CD1c-positive myeloid dendritic cell (primary cell): ENCODE data around the gene SLC19A2.
A peak's percentile ranks its signal among the peaks of the same experiment; 100 is the strongest.
"Not testable (repeated sequence)": the region's sequence is repeated elsewhere in the genome, so short reads cannot be mapped to it uniquely, and the experiment has no call there.

ENCODE experiments used
- DNase-seq: peaks from one replicate; pipeline ENCODE4 v3.0.0-alpha.2; 2016; ENCODE audit errors: extremely low spot score

SLC19A2 gene, protein sequence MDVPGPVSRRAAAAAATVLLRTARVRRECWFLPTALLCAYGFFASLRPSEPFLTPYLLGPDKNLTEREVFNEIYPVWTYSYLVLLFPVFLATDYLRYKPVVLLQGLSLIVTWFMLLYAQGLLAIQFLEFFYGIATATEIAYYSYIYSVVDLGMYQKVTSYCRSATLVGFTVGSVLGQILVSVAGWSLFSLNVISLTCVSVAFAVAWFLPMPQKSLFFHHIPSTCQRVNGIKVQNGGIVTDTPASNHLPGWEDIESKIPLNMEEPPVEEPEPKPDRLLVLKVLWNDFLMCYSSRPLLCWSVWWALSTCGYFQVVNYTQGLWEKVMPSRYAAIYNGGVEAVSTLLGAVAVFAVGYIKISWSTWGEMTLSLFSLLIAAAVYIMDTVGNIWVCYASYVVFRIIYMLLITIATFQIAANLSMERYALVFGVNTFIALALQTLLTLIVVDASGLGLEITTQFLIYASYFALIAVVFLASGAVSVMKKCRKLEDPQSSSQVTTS

DNA sequence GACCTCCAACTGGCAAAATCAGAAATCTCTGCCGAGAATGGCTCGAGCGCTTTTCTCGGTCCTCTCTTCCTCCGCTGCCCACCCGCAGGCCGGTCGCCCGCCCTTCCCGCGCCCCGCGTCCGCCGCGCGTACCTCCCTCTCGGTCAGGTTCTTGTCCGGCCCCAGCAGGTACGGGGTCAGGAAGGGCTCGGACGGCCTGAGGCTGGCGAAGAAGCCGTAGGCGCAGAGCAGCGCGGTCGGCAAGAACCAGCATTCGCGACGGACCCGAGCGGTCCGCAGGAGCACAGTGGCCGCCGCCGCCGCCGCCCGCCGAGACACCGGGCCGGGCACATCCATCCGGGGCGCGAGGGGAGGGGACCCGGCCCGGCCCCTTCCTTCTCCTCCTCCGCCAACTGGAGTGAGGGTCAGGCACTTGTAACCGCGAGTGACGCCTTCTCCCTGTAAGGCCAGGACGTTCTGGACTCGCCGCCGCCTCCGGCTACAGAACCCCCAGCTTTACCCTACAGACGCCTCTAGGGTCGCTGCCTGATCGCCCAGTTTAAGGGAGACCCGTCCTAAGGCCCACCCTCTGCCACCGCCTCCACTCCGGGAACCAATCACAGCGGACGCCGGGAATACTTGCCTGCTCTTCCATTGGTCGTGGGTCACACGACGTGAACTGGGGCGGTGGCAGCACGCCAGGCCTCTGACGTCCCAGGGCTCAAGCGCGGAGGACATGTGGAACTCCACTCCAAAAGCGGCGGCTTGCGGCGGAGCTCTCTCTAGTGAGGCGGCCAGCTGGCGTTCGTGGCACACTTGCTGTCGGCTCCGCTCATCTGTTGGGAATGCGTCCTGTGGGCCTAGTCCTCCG lies at the start of gene SLC19A2:
SLC19A2 (minus strand) TSS at position 514 of the 850 bp plus-strand sequence; CDS start at position 336, 178 bp downstream.
- DNase-seq, result peak; percentile 99

DNA sequence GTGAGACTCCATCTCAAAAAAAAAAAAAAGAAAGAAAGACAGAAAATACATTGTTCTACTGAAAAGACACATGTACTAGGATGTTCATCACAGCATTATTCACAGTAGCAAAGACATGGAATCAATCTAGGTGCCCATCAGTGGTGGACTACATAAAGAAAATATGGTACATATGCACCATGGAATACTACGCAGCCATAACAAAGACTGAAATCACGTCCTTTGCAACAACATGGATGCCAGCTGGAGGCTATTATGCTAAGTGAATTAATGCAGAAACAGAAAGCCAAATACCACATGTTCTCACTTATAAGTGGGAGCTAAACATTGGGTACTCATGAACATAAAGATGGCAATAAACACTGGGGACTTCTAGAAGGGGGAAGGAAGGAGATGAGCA lies 48.9 kb upstream of the SLC19A2 start:
- no peak for DNase-seq

DNA sequence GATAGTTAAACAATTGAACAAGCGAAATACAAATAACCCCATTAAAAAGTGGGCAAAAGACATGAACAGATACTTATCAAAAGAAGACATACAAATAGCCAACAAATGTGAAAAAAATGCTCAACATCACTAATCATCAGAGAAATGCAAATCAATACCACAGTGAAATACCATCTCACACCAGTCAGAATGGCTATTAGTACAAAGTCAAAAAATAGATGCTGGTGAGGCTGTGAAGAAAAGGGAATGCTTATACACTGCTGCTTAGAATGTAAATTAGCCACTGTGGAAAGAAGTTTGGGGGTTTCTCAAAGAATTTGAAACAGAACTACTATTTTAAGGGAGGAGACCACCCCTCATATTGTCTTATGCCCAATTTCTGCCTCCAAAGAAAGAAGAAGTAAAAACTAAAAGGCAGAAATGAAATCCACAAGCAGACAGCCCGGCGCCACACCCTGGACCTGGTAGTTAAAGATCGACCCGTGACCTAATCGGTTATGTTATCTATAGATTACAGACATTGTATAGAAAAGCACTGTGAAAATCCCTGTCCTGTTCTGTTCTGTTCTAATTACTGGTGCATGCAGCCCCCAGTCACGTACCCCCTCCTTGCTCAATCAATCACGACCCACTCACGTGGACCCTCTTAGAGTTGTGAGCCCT lies 47.9 kb upstream of the SLC19A2 start:
- not testable (repeated sequence) for DNase-seq

DNA sequence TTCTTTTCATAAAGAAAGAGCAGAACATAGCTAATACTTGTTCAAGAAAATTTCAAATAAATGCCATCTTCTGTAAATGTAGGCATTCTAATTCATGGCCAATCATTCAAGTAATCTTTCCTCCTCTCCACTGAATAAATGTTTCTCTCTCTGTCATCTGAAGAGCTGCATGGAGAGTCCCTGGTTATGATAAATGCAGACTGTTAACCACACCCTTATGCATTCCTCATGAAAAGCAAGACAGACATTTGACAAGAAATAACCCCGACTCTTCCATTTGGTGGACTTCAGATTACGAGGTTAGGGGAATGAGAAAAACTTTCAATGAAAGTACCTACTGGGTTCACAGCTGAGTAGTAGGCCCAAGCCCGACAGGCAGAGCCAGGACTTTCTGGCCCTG lies 44.7 kb upstream of the SLC19A2 start:
- DNase-seq, result no peak

DNA sequence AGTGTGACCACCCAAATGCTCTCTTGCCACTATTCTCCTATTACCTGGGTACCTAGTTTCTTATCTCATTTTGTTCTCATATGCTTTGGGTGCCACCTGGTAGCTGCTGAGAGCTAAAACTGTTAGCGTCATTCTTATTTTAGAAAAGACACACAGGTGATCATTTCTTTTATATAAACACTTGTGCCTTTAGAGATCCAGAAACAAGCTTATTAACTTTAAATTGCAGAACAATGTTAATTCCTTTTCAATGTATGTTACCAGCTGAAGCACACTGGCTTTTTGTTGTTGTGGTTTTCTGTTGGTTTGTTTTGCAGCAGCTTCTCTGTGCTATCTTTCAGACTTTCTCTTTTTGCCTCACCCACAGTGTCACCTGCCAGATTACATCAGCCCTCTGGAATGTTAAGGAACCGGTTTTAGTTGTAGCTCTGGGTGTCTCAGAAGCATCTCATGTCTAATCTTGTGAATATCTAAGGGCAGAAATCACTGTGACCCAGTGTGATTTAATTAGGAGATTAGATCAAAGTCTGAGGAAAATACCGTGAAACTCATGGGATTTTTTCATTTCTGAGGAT lies 43.4 kb upstream of the SLC19A2 start:
- DNase-seq, result no peak

DNA sequence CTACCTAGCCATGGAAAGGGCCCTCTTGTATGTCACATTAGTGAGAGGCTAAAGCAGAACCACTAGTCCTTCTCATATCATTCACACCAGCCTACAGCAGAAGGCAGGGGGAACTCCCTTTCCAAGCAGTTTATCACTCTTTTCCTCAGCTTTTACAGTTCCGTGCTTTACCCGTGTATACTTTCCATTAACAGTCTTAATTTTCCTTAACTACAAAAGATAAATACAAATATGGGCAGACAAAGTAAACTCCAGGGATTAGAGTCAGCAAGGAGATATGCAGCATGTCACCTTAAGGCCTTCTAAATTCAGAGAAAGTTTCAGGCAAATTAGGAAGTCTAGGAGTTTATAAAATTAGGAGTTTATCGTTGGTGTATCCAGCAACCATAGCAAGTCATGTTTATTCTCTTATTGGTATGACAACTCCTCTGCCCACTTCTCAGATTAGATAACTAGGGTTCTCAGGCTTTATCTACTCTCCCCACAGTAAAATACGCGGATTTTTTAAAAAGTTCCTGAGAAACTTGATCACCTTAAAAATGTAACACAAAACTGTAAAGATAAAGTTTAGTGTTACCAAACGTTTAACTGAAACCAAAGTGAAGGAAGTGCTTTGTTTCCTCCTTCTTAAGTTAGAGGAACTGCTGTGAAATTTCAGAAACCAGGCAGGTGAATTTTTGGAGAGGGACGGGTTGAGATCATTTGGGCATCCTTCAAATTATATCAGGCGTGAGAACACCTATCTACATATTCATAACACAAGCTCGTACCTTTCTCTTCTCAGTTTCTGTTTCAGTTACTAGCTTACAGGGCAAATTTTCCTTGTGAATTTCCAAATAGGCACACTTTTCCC lies 42.7 kb upstream of the SLC19A2 start:
- peak; percentile 5 for DNase-seq

DNA sequence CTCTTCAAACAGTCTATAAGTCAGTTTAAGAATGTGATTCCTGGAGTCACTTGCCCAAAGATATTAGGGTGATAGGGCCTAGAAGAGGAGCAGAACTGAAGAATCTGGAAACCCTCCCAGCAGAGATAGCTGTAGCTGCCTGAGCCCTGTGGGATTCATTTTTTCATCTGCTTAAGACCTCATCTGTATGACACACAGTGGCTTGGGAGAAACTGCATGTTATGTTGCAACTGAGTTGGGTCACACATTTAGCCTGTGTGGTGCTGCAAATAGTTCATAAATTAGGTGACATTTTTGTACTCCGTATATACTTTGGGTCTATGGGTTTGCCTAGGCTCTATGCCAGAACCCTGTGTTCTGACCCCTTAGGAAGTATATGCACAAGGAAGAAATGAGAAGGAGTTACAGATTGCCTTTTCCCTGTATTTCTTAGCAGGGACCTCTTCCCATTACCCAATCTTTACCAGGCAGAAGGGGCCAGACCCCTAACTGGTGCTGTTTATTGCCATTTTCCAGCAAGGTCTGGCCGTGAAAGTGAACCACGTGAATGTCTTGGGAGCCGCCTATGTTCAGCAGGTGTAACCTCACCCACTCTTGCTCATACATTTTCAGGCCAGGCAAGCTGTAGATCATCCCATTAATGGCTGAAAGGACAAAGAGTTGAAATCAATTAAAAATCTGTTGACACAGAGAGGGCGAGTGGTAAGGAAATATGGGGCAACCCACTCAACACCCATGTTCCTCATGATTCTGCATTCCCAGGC lies 41.9 kb upstream of the SLC19A2 start:
- no peak for DNase-seq

DNA sequence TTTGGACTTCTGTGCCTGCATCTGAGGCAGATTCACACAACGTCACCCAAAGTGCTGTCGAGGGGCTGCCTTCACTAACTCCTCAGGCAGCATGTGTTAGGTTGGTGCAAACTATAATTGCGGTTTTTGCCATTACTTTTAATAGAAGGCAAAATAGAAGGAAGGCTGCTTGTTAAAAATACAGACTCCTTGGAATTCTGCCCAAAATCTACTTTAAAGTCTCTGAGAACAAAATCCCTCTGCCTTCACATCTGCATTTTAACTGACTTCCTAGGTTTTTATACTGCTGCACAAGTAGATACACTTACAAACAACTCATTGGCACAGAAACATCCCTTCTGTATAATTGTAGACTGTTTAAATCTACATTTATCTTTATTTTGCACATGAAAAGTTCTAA lies 41.3 kb upstream of the SLC19A2 start:
- DNase-seq, result no peak

DNA sequence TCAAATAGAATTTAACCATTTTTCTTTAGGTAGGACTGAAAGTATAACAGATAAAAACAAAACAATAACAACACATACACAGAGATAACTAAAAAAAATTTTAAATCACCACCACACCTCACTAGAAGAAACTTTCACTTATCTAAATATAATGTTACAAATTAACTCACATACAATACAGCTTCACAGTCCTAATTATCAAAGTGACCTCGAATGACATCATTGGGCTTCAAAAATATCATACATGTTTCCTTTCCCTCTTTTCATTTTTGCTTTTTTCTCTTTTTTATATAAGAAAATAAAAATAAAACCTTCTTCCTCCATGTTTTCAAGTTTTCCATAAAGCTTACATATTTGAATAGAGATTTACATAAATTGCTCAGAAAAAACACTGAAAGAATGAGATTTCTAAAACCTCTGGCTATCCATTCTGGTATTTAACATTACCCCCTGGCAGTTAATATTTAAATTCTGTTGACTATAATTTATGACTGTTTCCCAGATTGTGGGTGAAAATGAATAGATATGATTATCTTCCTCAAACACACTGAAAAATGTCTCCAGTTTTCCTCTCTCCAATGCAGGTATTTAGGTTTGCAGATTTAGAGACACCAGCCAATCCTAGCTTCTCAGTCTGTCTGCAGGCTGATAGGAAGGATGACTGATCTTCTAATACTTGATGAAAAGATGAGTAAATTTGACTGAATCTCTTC lies 40.5 kb upstream of the SLC19A2 start:
- no peak for DNase-seq

DNA sequence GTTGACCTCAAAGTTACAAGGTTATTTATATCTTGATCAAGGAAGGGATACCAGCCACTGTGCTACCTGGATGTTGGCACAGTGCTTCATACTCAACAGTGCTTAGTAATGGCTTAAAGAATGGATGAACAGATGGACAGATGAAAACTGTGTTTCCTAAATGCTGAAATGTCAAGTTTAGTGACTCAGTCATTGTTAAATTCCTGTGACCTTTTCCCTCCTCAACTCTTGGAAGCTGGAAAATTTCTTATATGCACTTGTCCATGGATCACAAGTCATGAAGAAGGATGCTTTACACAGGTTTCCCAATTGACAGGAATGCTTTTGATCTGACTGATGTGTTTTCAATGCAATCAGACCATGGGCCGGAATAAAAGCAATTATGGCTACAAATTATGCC lies 39.6 kb upstream of the SLC19A2 start:
- DNase-seq, result no peak

DNA sequence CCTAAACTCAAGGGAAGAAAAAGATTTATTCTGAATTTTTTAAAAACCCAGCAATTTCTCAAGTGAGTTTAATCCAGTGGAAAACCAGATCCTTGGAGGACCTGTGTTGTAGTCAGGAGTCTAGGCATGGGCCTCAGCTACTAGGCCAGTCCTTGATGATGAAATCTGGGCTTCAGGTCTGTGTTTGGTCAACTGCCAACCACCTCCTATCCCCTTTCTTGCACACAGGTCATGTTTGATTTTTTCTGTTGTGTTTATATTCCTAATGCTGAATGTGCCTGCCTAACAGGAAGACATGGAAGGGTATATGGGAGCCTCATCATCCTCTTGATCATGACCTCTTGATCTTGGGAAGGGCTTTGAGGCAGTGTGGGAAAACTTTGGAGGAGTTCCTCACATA lies 38.2 kb upstream of the SLC19A2 start:
- no peak for DNase-seq

DNA sequence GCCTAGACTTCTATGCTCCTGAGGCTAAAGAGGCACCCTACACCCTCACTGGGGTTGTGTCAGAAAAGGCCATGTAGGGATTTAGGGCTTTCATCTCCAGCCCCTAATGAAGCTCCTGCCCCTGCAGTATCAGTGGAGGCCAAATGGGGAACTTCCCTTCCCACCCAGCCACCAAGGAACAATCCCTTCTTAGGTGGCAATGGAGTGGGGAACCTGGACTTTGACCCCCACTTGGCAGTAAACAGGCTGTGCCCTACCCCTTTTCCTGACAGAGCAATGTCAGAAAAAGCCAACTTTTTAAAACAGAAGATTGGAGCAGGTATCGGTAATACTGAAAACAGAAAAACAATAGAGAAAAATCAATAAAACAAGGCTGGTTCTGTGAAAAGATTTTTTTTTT lies 35.5 kb upstream of the SLC19A2 start:
- DNase-seq, result no peak

DNA sequence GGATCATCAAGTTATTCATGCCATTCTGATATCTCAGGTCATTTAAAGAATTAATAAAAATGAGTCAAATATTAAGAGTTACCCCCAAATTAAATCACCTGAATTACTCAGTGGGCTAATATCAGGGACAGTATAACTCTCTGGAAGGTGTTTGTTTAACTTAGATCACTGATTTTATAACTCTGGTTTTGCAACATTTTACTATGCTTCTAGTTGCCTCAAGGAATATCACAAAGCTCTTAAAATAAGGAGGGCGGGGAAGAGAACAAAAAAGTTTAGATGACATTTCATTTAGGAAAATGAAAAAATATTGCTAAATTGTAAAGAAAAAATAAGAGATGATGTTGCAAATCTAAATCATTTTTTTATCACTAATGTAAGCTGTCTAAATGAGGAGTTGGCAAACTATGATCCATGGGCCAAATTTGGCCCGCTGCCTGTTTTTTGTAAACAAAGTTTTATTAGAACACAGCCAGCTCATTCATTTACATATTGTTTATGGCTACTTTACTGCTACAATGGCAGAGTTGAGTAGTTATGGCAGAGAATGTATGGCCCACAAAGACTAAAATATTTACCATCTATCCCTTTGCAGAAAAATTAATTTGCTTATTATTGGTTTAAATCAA lies 31.9 kb upstream of the SLC19A2 start:
- DNase-seq, result no peak

DNA sequence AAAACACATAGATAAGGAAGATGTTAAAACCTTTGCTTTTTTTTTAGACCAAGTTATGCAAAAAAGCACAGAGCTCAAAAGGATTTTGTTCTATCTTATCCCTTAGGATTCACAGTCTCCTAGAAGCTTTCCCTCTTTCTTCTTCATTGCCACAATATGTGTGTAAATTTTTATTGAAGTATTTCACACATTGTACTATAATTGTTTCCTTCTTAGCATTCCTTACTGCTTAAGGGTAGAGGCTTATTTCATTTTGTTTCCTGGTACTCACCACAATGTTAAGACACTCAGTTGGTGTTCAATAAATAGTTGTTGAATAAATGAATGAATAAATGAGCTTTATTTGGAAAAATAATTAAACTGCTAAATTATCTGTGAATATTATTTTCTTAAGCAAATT lies 29.9 kb upstream of the SLC19A2 start:
- no peak for DNase-seq

DNA sequence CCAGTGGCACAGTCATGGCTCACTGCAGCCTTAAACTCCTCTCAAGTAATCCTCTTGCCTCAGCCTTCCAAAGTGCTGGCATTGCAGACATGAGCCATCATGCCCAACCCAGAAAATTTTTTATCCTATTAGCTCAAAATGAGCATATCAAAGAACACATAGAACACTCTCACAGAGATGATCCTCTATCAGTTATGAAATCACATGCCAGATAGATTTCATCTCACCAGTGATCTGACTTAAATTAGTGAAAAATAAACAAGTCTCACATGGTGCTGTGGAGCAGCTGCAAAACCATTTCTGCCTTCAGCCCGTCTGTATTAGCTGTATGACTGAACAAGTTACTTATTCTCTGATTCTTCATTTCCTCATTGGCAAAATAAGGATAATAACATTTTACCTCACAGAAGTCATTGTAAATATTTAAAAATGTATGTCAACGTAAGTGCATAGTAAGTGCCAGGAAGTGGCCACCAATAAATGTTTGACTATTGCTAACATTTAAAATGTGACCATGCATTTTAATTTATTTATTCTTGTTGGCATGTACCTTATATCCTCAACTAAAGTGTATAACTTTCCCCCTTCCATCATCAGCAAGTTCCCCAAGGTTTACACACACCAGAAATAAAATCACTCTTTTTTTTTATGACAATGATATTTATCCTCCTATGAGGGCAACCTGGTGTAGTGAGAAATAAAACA lies 29.0 kb upstream of the SLC19A2 start:
- DNase-seq, result no peak

DNA sequence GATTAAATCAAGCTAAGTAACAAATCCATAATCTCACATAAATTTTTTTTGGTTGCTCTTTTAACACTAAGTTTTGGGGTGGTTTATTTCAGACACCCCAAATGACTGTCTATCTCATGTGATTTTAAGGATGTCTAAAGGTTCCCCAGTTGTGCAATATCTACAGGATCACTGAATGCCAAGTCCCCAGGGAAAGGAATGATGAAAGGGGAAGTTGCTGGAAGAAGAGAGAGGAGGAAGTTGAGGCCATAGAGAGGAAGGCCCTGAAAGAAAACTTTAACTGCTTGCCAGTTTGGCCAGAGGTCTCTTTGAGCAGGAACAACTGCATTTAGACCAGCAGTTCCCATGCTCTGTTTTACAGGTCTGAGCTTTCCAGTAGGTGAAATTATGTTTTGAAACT lies 27.5 kb upstream of the SLC19A2 start:
- peak; percentile 32 for DNase-seq

DNA sequence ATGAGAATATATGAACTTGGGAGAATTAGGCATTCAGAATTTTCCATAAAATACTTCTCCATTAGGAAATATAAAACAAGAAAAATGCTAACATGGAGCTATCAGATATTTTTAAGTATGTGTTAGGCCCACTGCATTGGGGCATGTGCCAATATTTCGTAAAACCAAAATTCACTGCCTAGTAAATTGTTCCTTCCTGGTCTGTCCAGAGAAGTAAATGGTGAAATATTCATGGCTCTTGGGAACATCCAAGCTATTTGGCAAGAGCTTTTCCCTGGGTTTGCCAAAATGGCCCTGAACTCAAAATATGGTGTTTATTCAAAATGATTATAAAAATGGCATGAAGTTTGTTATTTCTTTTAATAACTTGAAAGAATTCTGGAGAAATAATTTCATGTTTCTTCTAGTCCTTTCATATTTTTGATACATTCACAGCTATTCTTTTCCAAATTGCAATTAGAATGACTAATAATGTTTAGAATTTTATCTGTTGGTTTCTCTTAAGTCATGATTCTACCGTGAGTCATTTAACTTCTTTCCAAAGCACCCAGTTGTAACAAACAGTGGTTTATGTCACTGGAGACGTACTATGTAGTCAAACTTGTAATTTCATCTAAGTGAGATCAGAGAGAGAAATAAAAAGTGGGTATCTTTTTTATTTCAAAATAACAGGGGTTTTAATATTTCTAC lies 25.7 kb upstream of the SLC19A2 start:
- DNase-seq, result no peak

DNA sequence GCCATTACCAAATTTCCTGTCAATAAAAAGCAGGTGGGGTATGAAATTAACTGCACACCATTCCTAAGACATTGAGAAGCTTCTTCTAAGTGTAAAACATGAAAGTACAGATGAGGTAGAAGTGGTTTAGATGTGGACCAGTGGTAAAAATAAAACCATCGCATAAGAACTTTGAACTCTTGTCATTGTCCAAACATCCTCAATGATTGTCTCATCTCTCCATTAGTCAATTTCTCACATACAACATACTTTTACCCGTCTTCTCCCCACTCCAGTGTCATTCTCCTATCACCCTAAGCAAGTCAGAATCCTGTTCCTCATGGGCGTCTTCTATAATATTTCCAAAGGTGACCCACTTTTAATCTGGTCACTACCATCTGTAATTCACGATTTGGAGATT lies 24.3 kb upstream of the SLC19A2 start:
- DNase-seq, result no peak
